RCC 7860 (cell line): Measurements from ENCODE around the gene CALCB.

Experiments used
- DNase-seq: peaks from one replicate; pipeline ENCODE4 v3.0.0-alpha.2; 2015; ENCODE audit warnings: low spot score
- FAIRE-seq: peaks from 2 replicates; lab custom pipeline; 2012; peaks lifted over from hg19 to GRCh38; lab: Jason Lieb, UNC

The CALCB gene

DNA sequence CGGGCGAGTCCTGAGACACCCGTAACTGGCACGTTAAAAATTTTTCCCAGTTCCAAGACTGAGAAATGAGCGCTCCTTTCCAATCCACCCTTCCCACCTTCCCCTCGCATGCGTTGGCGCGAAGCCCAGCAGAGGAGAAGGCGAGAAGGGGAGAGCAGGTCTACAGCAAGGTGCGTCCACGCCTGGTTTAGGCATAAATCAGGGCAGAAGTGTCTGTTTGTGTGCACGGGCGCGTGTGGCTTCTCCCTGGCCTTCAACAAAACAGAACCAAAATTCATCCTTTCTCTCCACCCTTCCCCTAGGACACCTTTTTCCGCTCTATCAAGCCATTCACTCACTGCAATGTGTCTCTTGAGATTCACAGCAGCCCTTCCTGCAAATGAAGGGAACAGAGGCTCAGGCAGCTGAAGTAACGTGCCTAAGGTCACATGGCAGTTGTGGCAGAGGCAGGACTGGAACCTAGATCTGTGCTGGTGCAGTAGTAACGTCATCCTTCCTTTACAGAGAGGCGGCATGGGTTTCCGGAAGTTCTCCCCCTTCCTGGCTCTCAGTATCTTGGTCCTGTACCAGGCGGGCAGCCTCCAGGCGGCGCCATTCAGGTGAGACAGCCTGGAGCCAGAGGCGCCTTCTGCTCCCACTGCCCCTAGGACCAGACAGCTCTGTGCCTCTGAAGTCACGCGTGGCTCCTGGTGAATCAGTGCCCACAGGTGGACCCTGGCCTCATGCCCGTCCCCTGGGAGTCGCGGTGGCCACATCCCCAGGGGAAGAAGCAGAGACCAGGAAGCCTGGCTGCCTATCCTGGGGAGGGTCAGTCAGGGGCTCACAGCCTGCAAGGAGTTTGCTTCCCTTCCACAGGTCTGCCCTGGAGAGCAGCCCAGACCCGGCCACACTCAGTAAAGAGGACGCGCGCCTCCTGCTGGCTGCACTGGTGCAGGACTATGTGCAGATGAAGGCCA is 1.1 kb downstream of the CALCB start:
- DNase-seq (peak; percentile 51), FAIRE-seq (no peak)

DNA sequence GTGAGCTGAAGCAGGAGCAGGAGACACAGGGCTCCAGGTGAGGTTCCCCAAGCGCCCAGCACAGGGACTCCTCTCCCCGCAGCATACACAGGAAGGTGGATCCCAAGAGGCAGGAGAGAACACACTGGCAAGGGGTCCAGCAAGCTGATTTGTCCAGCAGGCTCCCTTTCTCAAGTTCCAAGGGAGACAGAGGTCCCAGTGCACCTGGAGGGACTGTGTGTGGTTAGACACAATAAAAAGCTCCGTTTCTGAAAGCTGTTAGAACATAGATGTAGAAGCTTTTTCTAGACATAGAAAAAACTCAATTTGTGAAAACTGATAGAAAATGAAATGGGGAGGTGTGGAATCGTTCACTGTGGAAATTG is 1.8 kb downstream of the CALCB start:
- DNase-seq = no peak
- no peak for FAIRE-seq

DNA sequence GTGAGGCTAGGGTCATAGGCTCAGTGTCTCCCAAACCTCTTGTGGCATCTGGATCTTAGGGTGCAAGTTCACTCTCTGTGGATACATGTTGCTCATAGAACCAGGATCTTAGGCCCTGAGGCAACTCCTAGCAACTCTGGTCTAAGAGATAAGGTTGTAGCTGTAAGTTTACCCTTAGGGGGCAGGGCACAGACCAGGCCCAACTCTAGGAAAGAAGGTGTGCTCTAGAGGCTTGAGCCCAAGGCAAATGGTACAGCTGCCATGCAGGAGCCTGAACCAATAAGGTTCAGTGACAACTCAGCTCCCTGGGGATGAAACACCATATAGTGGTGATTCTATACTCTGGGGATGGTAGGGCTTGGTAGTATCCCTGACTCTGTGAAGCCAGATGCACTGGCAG is 17.8 kb downstream of the CALCB start:
- DNase-seq = no peak
- no peak for FAIRE-seq

DNA sequence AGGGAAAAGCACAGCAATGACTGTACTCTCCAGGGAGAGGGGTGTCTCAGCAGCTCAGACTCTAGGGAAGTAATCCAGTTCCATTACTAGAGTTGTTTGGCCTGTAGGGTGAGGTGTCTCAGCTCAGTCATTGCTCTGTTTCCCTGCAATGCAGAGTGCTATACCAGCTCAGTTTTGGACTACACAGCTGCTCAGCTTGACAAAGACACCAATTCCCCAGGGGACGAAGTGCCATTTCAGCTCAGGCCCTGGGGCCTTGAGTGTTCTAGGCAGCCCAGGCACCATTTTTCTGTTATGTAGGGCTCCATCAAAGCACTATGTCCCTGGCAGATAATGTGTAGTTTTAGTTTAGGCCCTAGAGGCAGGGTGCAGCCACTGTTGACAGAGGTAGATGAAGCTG is 18.2 kb downstream of the CALCB start:
- DNase-seq = no peak
- FAIRE-seq = no peak

DNA sequence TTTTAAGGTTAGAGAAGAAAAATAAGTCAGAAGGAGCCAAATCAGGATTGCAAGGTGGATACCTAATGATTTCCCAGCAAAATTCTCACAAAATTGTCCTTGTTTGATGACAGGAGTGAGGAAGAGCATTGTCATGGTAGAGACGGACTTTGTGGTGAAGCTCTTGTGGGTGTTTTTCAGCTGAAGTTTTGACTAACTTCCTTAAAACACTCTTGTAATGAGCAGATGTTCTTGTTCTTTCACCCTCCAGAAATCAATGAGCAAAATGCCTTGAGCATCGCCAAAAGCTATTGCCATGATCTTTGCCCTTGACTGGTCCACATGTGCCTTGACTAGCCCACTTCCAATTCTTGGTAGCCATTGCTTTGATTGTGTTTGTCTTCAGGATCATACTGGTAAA is 20.0 kb downstream of the CALCB start:
- DNase-seq = no peak
- no peak for FAIRE-seq

DNA sequence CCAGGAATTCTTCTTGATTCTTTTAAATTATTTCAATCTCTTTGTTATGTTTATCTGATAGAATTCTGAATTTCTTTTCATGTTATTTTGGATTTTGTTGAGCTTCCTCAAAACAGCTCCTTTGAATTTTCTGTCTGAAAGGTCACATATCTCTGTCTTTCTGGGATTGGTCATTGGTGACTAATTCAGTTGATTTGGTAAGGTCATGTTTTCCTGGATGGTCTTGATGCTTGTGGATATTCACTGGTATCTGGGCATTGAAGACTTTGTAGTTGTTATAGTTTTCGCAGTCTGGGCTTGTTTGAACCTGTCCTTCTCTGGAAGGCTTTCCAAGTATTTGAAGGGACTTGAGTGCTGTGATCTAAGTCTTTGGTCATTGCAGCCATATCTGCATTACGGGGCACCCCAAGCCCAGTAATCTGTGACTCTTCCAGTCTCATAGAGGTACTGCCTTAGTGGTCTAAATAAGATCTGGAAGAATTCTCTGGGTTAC is 22.4 kb downstream of the CALCB start:
- no peak for DNase-seq

DNA sequence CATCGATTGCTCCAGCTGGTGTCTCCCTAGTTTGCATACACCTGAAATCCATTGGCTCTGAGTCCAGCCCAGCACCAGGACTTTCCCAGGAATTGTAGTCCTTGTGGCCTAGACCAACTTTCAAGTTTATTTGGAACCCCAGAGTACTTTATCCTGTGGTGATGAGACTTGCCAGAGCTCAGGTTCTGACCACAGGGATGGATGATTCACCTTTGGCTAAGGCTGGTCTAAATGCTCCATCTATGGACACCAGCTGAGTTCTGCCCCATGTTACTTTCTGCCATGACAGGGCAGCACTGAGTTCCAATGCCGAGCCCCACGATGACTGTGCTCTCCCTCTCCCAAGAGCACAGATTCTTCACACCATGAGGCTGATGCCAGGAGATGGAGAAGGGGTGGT is 24.0 kb downstream of the CALCB start:
- FAIRE-seq (no peak), DNase-seq (no peak)

More for the DNA sequence above, 22.4 kb downstream of the CALCB start:
- no peak for FAIRE-seq

DNA sequence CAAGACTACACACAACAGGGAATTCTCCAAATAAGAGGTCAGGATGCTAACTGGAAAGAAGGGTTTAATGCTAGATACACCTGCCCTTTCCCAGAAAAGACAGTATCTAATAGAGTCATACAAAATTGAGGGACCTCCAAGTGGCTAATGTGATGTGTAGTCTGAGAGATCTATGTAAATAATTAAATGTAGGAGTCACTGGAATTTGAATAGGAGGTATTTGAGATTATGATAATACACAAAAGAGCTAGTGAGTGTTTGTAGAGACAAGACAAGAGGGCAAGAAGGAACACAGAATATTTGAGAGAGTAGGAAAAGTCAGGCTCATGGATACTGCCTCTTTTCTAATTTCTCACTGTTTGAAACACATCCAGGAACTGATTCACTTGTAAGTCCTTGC is 25.9 kb downstream of the CALCB start:
- FAIRE-seq (no peak), DNase-seq (no peak)

DNA sequence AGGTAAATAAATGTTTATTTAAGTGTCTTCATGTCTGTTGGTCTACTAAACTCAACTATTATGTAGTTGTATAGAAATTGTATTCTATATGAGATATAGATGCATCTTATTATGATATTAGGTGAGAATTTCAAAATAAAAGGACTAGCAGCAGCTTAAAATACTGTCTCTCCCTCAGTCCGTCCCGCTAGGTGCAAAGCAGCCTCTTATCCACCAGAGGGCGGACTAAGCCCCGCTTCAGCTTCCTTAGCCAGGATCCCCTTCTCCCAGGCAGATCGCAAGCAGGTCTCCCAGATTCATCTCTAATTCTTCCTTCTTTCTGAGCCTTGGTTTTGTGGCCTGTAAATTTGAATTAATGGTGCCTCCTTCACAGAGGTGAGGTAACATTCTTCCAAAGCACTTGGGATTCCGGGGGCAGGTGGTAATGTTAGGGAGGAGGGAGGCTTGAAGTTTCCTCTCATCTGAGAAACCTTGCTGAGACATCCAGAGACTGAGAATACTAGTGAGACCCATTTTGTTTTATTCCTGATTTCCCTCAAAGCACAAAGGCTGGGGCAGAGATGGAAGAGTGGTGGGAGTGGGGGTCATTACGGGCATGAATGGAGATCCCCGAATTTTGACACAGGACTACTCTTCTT is 27.8 kb downstream of the CALCB start:
- peak; percentile 43 for DNase-seq
- FAIRE-seq = peak; percentile 26

DNA sequence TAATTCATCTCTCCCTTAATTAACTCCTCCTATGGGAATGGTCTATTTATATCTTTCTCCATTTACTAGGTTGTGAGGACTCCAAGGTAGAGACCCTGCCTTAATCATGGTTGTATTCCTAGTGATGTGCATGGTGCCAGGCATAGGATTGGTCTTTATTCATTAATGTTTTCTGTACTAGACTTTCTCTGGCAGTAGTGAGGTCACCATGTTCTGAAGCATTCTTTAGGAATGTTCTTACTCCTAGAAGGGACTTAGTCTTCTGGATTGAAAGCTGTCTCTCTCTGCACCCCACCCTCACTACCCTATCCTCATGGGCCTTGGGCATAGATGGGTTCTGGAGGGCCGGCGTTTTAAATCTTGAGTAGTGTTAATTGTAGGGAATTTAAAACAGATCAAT is 30.8 kb downstream of the CALCB start:
- FAIRE-seq (no peak), DNase-seq (no peak)

DNA sequence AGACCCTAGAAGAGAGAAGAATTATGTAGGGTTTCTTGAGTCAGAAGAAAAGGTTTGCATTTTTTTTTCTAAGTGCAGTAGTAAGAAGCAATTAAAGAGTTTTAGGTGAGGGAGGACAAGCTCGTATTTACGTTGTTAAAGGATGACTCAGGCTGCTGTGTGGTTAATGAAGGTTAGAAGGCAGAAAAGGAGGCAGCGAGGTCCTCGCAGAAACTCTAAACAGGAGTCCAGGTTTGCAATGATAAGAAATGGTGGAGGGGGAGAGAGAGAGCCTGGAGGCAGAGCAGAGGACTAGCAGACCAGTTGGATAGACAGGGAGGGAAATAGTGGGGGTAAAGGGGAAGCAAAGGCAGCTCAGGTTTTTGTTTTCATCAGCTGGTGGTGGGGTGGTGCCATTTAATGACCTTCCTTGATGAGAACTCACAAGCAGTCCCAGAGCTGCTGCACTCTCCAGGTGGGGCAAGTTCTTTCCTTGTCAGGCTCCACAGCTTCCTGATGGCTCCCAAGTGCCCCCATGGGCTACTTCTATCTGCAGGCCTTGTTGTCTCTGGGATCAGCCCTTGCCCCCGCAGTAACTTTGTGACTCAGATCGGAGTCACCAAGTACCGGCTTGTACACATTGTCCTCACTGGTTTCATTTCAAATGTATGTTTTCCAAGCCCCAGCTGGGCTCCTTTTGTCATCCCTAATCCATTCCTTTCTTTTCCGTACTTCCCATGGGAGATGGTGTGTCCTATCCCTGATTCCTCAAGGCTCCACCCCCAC is 33.0 kb downstream of the CALCB start:
- DNase-seq (peak; percentile 65), FAIRE-seq (peak; percentile 76)

DNA sequence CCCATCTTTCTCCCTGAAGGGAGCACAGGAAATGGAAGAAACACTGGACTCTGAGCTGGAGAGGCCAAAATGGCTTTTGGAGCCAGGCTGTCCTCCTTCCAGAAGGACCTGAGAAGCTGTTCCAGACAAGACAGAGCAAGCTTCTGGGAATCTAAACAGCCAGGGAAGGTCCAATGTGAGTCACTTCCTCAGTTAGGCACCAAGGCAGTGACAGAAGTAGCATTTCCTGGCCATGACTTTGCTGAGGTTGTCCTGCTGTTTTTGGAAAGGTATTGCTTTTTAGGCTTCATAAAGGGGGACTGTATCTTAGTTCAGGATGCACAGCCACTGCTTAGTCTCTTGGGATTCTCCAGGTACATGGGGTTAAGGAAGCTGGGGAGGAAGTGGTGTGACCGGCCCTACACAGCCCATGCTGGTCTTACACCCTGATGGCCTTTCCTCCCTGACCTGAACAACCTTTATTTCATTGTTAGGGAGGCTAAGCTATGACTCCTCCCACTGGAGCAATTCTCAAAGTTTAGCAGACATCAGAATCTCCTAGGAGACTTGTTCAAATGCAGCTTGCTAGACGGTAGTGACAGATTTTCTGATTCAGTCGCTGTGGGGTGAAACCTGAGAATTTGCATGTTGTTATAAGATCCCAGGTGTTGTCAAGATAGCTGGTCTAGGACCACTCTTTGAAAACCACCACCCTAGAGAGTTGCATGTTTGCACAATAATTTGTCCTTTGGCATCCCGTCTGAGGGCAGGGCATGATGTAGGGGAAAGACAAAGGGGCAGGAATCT is 34.5 kb downstream of the CALCB start:
- DNase-seq = peak; percentile 40
- no peak for FAIRE-seq

DNA sequence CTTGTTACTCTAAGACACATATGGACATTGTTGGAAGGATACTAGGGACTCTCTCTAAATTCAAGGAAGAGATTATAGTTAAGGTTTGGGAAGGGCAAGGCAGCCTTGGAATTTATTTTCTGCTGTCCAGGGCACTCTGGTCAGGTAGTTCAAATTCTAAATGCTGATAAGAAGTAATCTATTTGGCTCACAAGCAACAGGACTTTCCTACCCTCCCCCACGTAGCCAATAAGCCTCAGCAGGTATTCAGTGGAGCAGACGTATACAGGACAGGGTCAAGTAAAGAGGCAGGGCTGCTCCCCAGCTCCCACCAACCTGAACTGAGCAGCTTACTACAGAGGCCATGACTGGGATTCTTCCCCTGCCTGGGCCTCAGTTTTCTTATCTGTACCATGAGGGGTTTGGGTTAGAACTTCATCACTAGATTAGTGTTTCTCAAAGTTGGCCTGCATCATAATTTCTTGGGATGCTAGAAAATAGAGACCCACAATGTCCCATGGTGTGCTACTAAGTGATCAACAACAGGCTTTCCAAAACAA is 35.3 kb downstream of the CALCB start:
- no peak for DNase-seq
- no peak for FAIRE-seq

DNA sequence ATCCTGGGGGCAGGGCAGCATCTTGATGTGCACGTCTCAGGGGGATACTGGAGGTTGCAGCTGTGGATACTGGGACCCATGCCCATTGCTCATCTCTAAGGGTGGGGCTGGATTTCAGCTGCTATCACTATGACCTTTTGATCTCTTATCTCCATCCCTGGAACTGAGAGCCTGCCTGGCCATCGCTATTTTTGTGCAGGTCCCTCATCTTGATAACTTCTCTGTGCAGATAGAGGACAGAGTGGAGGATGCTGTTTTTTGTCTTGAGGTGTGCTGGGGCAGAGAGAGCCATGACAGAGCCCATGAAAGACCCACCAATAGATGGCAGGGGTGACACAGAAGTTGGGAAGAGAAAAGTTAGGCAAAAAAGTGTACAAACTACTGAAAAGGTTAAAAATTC is 36.2 kb downstream of the CALCB start:
- FAIRE-seq = no peak
- no peak for DNase-seq

DNA sequence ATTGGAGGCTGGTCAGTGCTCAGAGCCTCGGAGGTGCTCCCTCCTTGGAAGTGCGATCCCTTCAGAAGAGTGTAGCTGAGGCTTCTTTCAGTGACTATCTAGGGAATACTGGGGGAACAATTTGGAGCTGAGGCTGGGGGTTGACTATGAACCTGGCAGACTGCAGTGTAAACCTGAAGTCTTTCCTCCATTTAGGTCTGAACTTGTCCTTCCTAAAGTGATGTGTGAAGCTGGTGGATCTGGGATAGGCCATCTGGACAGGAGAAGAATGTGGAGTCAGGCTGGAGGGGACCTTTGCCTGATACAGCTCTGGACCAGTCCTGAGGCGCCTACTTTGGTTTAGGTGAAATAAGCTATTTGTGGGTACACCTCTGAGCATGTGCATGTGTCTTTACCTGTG is 37.8 kb downstream of the CALCB start:
- no peak for DNase-seq
- FAIRE-seq = no peak

DNA sequence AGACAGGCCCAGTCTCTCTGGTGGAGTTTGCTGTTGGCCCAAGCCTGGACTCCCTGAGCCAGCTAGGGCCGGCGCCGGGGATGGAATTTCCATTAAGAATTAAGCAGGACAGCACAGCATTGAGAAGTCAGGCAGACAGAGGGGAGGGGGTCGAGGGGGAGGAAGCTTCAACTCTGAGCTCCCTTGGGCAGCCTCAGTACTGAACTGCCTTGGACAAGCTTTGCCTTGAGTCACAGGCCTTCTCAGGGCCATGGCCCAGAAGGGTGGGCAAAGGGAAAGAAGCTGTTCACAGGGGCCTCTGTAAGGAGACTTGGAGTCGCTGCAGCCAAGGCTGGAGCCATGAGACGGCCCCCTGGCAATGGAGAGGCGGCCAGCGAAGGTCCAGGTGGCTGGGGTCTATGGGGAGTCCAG is 38.7 kb downstream of the CALCB start:
- no peak for FAIRE-seq
- DNase-seq = no peak

DNA sequence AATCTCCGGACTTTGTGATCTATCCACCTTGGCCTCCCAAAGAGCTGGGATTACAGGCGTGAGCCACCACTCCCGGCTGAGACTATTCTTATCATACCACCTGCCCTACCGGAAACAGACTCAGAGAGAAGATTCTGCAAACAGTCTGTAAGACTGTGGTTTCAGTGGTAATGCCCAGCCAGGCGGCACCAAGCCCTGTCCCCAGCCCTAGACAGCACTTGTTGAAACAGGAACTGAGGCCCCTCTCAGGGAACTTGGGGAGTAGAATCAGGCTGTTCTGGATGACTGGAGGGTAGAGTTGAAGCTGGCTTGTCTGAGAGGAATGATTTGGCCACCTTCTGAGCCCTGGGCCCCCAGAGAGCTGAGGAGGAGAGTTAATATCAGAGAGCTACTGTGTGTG is 40.0 kb downstream of the CALCB start:
- DNase-seq (peak; percentile 70), FAIRE-seq (peak; percentile 81)

DNA sequence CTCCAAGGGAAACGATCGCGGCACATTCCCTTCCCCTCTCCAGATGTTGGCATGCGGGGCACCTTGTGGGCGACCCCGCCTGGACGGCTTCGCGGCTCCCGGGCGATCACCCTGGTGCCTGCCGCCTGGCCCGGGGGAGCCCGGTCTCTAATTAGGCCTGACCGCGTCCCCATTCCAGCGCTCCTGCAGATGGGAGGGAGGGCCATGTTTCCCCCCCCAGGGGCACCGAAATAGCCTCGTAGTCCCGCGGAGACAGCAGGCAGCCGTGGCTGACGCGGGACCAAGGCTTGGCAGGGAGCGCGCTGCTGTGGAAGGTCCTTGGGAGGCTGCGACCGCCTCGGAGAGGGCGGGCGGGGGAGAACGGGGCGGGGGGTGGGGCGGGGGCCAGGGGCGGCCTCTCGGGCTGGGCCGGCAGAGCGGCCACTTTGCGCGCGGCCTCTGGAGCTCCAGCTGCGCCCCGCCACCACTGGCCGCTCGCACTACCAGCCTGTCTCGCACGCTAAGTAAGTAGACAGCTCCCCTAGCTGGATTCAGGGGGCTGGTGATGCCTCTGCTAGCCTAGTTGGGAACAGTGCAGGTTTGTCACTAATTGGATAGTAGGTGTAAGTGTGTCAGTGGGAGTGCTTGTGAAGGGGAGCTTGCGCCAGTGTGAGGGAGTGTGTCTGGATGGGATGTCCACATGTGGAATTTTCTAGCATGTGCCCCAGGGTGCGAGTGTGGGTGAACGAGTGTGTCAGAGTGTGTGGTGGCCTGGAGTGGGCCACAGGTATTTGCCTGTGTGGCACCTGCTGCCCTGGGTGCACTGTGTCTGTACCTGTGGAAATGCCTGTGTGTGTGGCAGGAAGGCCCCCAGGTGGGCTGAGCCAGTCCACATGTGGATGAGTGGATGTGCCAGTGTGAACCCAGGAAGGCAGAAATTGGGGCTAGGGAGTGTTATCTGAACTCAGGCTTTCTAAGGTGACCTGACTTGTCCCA is 41.4 kb downstream of the CALCB start, which contains the start of gene INSC:
Gene INSC, plus strand, starts transcription at position 423 of the 975 bp plus-strand sequence. CDS start 34,252 bp downstream, outside the sequence.
- FAIRE-seq = no peak
- no peak for DNase-seq

DNA sequence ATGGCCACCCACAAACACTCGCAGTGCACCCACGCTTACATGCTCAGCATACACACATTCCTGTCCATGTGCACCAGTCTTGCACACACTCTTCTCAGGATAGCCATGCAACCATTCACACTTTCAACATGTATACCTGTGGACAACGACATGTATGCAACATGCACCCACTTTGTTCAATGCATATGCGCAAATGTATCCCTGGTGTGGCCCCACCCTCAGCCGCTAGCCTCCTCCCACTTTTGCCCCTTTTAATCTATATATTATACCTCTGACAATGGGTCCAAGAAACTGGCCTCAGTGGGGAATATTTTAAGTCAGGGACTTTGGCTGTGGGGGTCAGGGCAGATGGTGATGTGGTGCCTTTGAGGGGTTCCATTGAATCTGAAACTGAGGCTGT is 42.3 kb downstream of the CALCB start:
- no peak for FAIRE-seq
- no peak for DNase-seq
